ENCODE measurements around the gene NHSL1.

GRCh38 chr6:138464085-138464484 lies 35.2 kb downstream of the NHSL1 start:
- TF ChIP-seq CTCF (conservative IDR thresholded peaks at IDR 0.05; ENCODE audit: low read length): no peak
- TF ChIP-seq EZH2phosphoT487 (IDR thresholded peaks at IDR 0.05; ENCODE audit: borderline replicate concordance, low read depth, low read length): no peak
